ENCODE data around the gene CD300A. TPM values are rescaled to one million over a fixed set of nuclear protein-coding genes. Genes with fewer than 3 reads are reported as not detected.
A peak's percentile ranks its signal among the peaks of the same experiment; 100 is the strongest.

CD300A gene
- total RNA-seq, 1 donor from 2014 or later = not detected

GRCh38 chr17:74445158-74445557, 21.3 kb upstream of the CD300A start:
- TF ChIP-seq CTCF (IDR thresholded peaks at IDR 0.05) = no peak
- H3K4me1 Mint-ChIP-seq (ENCODE audit: unreplicated experiment) = peaks cover 60% of the 10 kb centered on the region
- no peak overlapping the region for H3K4me3 Mint-ChIP-seq (ENCODE audit: unreplicated experiment)
- H3K36me3 Mint-ChIP-seq (ENCODE audit: unreplicated experiment) = peaks cover 13% of the 10 kb centered on the region
- no peak overlapping the region for H3K27ac Mint-ChIP-seq (ENCODE audit: unreplicated experiment)
- H3K27me3 Mint-ChIP-seq (ENCODE audit: unreplicated experiment) = no peaks in the 10 kb centered on the region
- DNase-seq (ENCODE audit: extremely low spot score, unreplicated experiment) = no peak
- H3K9me3 Mint-ChIP-seq (ENCODE audit: unreplicated experiment) = no peaks in the 10 kb centered on the region

- DNase-seq (ENCODE audit: extremely low spot score, unreplicated experiment) = no peak
- H3K4me3 Mint-ChIP-seq (ENCODE audit: unreplicated experiment) = peak overlapping the region; percentile 11
Measured at GRCh38 chr17:74446551-74447500, 19.6 kb upstream of the CD300A start.

GRCh38 chr17:74447628-74448159, 18.7 kb upstream of the CD300A start:
- peaks cover 64% of the 10 kb centered on the region for H3K4me1 Mint-ChIP-seq (ENCODE audit: unreplicated experiment)
- H3K27me3 Mint-ChIP-seq (ENCODE audit: unreplicated experiment) = no peaks in the 10 kb centered on the region
- peaks cover 5% of the 10 kb centered on the region for H3K36me3 Mint-ChIP-seq (ENCODE audit: unreplicated experiment)
- peak overlapping the region; percentile 5 for H3K27ac Mint-ChIP-seq (ENCODE audit: unreplicated experiment)
- DNase-seq (ENCODE audit: extremely low spot score, unreplicated experiment) = no peak
- H3K4me3 Mint-ChIP-seq (ENCODE audit: unreplicated experiment) = no peak overlapping the region
- TF ChIP-seq CTCF (IDR thresholded peaks at IDR 0.05) = no peak
- H3K9me3 Mint-ChIP-seq (ENCODE audit: unreplicated experiment) = no peaks in the 10 kb centered on the region

More at GRCh38 chr17:74446551-74447500, 19.6 kb upstream of the CD300A start:
- H3K27ac Mint-ChIP-seq (ENCODE audit: unreplicated experiment) = no peak overlapping the region
- H3K36me3 Mint-ChIP-seq (ENCODE audit: unreplicated experiment) = peaks cover 6% of the 10 kb centered on the region
- H3K4me1 Mint-ChIP-seq (ENCODE audit: unreplicated experiment) = peaks cover 64% of the 10 kb centered on the region
- no peaks in the 10 kb centered on the region for H3K9me3 Mint-ChIP-seq (ENCODE audit: unreplicated experiment)
- no peaks in the 10 kb centered on the region for H3K27me3 Mint-ChIP-seq (ENCODE audit: unreplicated experiment)
- TF ChIP-seq CTCF (IDR thresholded peaks at IDR 0.05) = no peak

- no peak for DNase-seq (ENCODE audit: extremely low spot score, unreplicated experiment)
- H3K4me1 Mint-ChIP-seq (ENCODE audit: unreplicated experiment) = peaks cover 64% of the 10 kb centered on the region
- H3K27me3 Mint-ChIP-seq (ENCODE audit: unreplicated experiment) = no peaks in the 10 kb centered on the region
- H3K4me3 Mint-ChIP-seq (ENCODE audit: unreplicated experiment) = peak overlapping the region; percentile 14
- TF ChIP-seq CTCF (IDR thresholded peaks at IDR 0.05) = no peak
- H3K9me3 Mint-ChIP-seq (ENCODE audit: unreplicated experiment) = no peaks in the 10 kb centered on the region
- peak overlapping the region; percentile 76 for H3K27ac Mint-ChIP-seq (ENCODE audit: unreplicated experiment)
- H3K36me3 Mint-ChIP-seq (ENCODE audit: unreplicated experiment) = peaks cover 5% of the 10 kb centered on the region
Measured at GRCh38 chr17:74448756-74449155, 17.7 kb upstream of the CD300A start.

GRCh38 chr17:74449306-74449705, 17.1 kb upstream of the CD300A start:
- DNase-seq (ENCODE audit: extremely low spot score, unreplicated experiment) = no peak
- TF ChIP-seq CTCF (IDR thresholded peaks at IDR 0.05) = no peak
- Mint-ChIP-seq H3K27ac (ENCODE audit: unreplicated experiment) (peak overlapping the region; percentile 76), H3K4me1 (ENCODE audit: unreplicated experiment) (peaks cover 61% of the 10 kb centered on the region), H3K27me3 (ENCODE audit: unreplicated experiment) (no peaks in the 10 kb centered on the region), H3K4me3 (ENCODE audit: unreplicated experiment) (peak overlapping the region; percentile 14), H3K36me3 (ENCODE audit: unreplicated experiment) (peaks cover 5% of the 10 kb centered on the region), H3K9me3 (ENCODE audit: unreplicated experiment) (no peaks in the 10 kb centered on the region)

Measured in osteocyte (in vitro differentiated cells).